Stimulated activated CD8-positive, alpha-beta memory T cell treated with anti-CD3 and anti-CD28 coated beads, Interleukin-15, amount 100 ng/mL, for 1 hour (primary cell): Measurements from ENCODE around the gene PKP2.

Experiments used
- DNase-seq: peaks from one replicate; pipeline ENCODE4 v3.0.0-alpha.2; 2020; ENCODE audit warnings: low read depth

PKP2 gene

DNA sequence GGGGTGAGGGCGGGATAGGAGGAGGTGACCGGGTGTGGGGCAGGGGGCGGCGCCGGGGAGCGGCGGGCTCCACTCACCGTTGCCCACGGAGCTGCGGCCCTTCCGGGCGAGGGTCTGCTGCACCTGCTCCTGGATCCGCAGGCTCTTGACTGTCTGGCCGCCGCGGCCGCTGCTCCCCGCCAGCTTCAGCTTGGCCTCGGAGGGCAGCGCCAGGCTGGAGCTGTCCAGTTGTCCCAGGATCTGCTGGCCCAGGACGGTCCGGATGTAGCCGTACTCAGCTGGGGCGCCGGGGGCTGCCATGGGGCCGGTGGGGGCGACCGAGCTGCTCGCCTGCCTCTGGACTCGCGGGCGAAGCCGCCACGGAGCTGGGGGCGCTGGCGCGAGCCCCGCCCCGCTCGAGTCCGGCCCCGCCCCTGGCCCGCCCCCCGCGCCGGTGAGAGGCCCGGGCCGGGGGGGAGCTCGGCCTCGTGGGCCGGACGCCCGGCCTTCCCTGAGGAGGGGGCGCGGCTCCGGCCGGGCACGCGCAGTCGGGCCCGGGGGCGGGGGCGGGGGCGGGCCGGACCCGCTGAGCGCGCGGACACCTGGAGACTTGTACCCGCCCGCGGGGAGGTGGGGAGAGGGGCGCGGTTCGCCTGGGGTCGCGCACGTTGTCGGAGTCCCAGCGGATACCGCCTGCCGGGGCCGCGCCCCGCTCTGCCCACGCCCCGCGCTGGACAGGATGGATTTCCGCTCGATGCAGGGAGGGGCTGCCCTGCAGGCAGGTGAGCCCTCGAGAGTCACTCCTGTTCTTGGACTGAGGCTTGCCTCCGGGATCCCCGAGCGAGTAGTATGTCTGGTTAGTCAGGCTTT is at the start of gene PKP2:
TSS of gene PKP2 (minus strand) at position 346 of the 849 bp plus-strand sequence. CDS start at position 300, 46 bp downstream.
- DNase-seq: no peak

DNA sequence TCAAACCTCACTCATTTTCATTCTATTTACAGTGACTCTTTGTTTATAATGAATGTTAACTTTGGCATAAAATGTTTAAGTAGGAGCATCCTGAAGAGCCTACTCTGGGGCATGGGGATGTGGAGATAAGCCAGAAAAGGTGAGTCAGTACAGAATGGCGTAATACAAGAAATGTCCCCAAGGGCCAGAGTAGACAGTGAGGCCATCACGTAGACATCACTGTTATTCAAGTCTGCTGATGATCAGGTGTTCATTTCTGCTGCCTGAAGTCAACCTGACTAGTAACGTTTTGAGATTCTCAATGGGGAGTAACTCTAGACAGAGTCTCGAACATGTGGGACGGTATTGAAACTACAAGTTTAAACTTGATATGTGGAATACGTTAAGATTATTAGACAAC is 47.6 kb upstream of the PKP2 start:
- no peak for DNase-seq

GRCh38 chr12:32939801-32940200 is 43.2 kb upstream of the PKP2 start:
- no peak for DNase-seq

DNA sequence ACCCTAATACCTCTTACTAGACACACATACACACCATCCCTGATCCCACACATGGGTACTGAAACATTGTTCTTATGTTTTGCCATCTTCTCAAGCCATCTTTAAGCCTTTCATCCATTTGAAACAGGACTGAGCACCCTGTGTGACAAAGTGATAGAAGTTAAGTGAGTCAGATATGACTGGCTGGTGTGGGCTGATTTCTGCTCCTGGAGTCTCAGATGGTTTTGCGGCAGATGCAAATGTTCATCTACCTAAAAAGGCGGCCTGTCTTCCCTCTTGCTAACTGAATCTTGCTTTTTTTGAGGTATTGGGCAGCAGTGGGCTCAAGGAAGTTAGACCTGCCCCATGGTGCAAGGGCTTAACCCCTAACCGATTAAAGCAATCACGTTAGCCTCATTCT is 30.4 kb upstream of the PKP2 start:
- no peak for DNase-seq

DNA sequence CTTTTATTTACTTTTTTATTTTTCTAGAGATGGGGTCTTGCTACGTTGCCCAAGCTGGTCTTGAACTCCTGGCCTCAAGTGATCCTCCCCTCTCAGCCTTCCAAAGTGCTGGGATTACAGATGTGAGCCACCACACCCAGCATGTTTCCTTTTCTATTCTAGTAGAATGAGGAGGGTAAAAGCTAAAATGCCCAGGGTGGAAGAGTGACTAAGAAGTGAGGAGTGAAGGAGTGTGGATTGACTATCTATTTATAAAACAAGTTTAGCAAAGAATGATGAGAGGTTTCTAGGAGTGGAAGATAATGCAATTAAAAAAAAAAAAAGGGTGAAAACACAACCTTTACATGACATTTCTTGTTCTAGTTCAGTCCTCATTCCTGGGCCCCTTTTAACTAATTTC is 29.8 kb upstream of the PKP2 start:
- DNase-seq: no peak

- DNase-seq: no peak
Observed at GRCh38 chr12:32922546-32923297, 26.1 kb upstream of the PKP2 start.

- DNase-seq: no peak
Observed at GRCh38 chr12:32921397-32921796, 24.8 kb upstream of the PKP2 start.

DNA sequence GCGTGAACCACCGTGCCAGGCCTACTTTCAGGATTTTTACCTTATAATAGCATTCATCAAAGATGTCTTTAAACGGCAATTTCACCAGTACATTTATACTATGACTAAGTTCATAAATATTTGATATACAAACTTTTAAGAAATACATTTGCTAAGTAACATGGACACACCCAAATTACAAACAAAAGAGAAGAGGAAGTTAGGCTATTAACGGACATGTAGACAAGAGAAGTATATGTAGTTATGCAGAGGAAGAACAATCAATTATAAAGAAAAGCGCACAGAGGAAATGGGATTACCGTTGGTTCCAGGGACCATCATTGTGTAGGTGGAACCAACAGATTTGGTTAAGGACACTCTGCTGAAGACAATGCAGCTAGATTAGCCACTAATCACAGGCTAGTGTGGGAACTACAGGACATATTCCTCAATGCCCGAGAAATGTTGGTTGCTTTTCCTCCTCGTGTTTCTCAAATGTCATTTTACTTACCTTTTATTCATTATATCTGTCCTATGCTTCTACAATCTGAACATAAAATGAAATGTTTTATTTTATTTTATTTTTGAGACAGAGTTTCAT is 24.0 kb upstream of the PKP2 start:
- DNase-seq: no peak

GRCh38 chr12:32918890-32919801 is 22.6 kb upstream of the PKP2 start:
- no peak for DNase-seq

- DNase-seq: no peak
Observed at GRCh38 chr12:32917094-32917611, 20.6 kb upstream of the PKP2 start.

- no peak for DNase-seq
Observed at GRCh38 chr12:32907898-32908476, 11.4 kb upstream of the PKP2 start.

- DNase-seq: no peak
Observed at GRCh38 chr12:32907166-32907565, 10.6 kb upstream of the PKP2 start.

DNA sequence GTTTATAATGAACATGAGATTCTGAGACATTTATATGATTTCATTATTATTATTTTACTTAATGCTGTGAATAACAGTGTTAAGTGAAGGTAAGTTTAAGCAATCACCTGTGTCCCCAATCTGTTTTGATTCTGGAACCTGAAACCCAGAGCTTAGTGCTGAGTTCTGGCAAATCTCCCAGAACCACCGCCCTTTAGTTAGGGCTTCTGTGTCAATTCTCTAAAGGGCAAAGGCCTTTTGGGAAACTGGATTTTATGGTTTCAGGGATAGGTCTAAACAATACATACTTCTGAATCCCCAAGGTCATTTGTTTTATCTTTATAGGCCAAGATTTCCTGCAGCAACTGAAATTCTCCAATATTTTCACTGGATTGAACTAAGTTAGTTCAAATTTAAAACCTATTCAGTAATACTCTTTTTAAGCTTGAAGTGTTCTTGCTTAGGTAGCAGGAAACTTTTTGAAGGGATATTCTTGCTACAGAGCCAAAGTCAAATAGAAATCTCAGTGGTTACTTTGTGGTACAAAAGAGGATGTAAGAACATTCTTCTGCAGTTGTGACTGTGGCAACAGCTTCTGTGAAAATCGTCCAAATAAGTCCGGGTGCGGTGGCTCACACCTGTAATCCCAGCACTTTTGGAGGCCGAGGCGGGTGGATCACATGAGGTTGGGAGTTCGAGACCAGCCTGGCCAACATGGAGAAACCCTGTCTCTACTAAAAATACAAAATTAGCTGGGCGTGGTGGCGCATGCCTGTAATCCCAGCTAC is 10.0 kb upstream of the PKP2 start:
- no peak for DNase-seq

GRCh38 chr12:32903763-32904162 is 7.2 kb upstream of the PKP2 start:
- no peak for DNase-seq

DNA sequence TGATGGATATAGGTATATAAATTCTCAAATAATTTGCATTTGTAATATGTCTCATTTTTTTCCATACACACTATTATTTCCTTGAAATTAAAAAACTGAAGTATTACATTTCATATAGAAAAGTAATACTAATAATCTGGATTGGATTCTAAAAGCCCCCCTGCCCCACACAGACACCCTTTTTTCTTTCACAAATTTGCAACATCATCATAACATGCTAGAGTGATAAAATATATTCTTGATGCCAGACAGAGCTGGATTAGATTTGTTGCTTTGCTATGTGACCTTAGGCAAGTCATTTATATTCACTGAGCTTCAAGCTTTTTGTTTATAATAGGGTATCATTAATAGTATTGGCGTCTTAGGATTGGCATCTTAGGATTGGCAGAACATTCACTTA is 6.7 kb upstream of the PKP2 start:
- no peak for DNase-seq

GRCh38 chr12:32902287-32902997 is 5.9 kb upstream of the PKP2 start:
- DNase-seq: no peak

DNA sequence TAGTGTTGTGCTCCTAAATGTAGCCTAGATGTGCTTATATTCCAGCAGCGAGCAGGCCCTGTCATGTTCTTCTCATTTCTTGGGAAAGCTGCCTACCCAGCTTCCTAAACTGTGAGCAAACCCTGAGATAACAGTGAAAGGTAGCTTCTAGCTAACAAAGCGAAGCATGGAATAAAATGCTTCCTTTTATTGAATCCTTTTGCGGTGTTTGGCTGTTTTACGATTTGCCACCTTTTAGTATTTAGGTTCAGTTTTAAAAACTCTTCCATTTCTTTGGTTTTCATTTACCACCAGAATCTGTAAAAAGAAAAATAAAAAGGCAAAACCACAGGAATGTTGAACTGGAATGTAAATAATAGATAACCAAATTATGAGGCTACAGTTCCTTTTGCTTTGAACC is 5.0 kb upstream of the PKP2 start:
- DNase-seq: no peak

GRCh38 chr12:32897687-32898573 is 1.4 kb upstream of the PKP2 start:
- no peak for DNase-seq

DNA sequence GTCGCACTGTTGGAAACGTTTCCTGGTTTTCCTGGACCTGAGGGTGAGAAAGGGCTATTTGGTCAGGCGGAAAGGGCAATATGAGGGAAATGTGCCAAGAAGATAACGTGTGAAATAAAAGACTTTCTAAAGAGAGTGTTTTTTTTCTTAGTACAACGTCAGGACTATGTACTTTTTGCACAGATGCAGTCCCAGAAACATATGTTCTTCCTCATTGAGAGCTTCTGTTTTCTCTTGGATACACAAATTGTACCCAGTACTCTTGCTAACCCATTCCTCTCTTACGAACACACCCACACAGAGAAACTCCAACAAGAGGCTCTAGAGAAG is 669 bp upstream of the PKP2 start:
- no peak for DNase-seq
